GM21390 (cell line): ENCODE measurements around the gene APBA2.
"Not testable (repeated sequence)": the region's sequence is repeated elsewhere in the genome, so short reads cannot be mapped to it uniquely, and the experiment has no call there.

Experiments
- ATAC-seq: cut with Tn5 transposase; IDR thresholded peaks from one replicate; pipeline ENCODE4 v1.9.1; 2021; ENCODE audit not compliant: unreplicated experiment

Gene APBA2

GRCh38 chr15:29142129-29142747 is 256.5 kb downstream of the APBA2 start:
- ATAC-seq: peak; percentile 49

GRCh38 chr15:29143293-29143692 is 257.5 kb downstream of the APBA2 start:
- no peak for ATAC-seq

DNA sequence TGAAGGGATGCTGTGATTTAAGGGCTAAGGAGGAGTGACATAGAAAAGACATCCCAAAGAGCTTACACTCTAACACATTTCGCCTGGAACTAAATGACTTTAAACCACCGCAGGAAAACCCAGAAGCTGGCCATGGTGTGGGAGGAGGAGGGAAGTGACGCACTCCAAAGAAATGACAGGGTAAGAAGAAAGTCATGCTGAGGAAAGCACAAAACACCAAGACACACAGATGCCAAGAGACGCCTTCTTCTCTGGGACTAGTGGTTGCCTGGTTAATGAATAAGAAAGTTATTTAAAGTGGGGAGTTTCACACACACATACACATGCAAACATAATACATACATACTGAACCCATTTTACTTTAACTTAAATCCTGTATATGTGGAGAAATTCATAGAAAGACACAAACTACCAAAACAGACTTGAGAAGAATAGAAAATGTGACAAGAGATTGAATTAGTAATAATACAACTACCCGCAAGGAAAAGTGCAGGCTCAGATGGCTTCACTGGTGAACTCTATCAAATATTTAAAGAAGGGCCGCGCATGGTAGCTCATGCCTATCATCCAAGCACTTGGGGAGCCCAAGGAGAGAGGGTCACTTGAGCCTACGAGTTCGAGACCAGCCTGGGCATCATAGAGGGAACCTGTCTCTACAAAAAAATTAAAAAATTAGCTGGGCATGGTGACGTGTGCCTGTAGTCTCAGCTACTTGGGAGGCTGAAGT is 258.3 kb downstream of the APBA2 start:
- ATAC-seq: no peak

- ATAC-seq: no peak
Observed at GRCh38 chr15:29149738-29150075, 263.9 kb downstream of the APBA2 start.

GRCh38 chr15:29150515-29151483 is 265.0 kb downstream of the APBA2 start:
- no peak for ATAC-seq

GRCh38 chr15:29151484-29151857 is 265.7 kb downstream of the APBA2 start:
- no peak for ATAC-seq

DNA sequence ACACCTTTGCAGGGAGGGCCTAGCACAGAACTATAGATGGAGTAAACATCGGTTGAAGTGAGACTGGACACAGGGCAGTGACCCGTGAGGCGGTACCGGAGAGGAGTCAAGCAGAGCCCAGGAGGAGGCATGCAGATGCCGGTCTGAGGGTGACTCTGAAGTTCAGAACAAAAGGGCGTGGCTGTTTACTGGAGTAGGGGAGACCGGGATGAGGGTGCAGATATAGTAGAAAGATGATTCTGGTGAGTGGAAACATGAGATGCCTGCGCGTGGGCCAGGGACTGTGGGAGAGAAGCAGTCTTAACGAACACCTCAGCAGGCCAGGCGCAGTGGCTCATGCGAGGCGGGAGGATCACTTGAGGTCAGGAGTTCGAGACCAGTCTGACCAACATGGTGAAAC is 270.7 kb downstream of the APBA2 start:
- ATAC-seq: no peak

GRCh38 chr15:29159771-29160455 is 274.1 kb downstream of the APBA2 start:
- ATAC-seq: no peak

DNA sequence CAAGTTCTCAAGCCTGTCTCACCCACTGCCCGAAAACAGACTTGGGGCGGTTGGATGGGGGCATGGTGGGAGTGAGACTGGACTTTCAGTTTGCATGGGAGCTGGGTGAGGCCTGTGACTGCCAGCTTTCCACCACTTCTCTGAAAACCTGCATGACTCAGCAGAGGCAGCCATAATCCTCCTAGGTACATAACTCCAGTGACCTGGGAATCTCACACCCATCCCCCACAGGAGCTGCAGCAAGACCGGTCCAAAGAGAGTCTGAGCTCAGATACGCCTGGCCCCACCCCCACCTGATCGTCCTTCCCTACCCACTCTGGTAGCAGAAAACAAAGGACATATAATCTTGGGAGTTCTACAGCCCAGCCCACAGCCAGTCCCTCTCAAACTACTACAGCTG is 276.6 kb downstream of the APBA2 start:
- ATAC-seq: no peak

DNA sequence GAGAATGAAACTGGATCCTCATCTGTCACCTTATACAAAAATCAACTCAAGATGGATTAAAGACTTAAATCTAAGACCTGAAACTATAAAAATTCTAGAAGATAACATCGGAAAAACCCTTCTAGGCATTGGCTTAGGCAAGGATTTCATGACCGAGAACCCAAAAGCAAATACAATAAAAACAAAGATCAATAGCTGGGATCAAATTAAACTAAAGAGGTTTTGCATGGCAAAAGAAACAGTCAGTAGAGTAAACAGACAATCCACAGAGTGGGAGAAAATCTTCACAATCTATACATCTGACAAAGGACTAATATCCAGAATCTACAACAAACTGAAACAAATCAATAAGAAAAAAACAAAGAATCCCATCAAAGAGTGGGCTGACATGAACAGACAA is 281.3 kb downstream of the APBA2 start:
- not testable (repeated sequence) for ATAC-seq
